HAP-1 (cell line): ENCODE measurements around the gene ALK.

ENCODE experiments used
- DNase-seq, 2 experiments: peaks; one replicate each; pipeline ENCODE4 v3.0.0-alpha.2; 2016 to 2020; ENCODE audit warnings: low spot score in 2 of 2
- H3K27me3 ChIP-seq: fragments of 250-450 bp; sonication (Bioruptor Pico); 2 replicates; pipeline ENCODE4 v1.5.1; 2020; ENCODE audit warnings: low read depth, mild to moderate bottlenecking, moderate library complexity
- H3K36me3 ChIP-seq: fragments of 250-450 bp; sonication (Bioruptor Pico); replicated peaks from 2 replicates; pipeline ENCODE4 v1.5.1; 2020; ENCODE audit warnings: mild to moderate bottlenecking
- H3K4me1 ChIP-seq: fragments of 250-450 bp; sonication (Bioruptor Pico); 2 replicates; pipeline ENCODE4 v1.5.1; 2020; ENCODE audit warnings: mild to moderate bottlenecking
- H3K4me3 ChIP-seq: fragments of 250-450 bp; sonication (Bioruptor Pico); 2 replicates; pipeline ENCODE4 v1.5.1; 2020; ENCODE audit warnings: mild to moderate bottlenecking, moderate library complexity
- H3K9me3 ChIP-seq: fragments of 250-450 bp; sonication (Bioruptor Pico); 2 replicates; pipeline ENCODE4 v1.5.1; 2020; ENCODE audit warnings: mild to moderate bottlenecking, moderate library complexity
- in situ Hi-C: fragments of 300-500 bp; cut with MboI; formaldehyde crosslinking; loops from 3 replicates; pipeline ENCODE4 v1.14.3; 2020; ENCODE audit warnings: low sequenced_read_pairs, inconsistent platforms, mixed read lengths

ALK gene

GRCh38 chr2:29223851-29224692 is 697.3 kb downstream of the ALK start:
- Histone ChIP-seq H3K4me3 (no peak overlapping the region), H3K9me3 (no peaks in the 10 kb centered on the region), H3K36me3 (no peaks in the 10 kb centered on the region), H3K27me3 (peaks cover 9% of the 10 kb centered on the region), H3K4me1 (no peaks in the 10 kb centered on the region)
- in situ Hi-C loops, result no loop called here
- DNase-seq, result no peak

GRCh38 chr2:29223257-29223656 is 698.1 kb downstream of the ALK start:
- Histone ChIP-seq H3K9me3 (no peaks in the 10 kb centered on the region), H3K36me3 (no peaks in the 10 kb centered on the region), H3K27me3 (peaks cover 6% of the 10 kb centered on the region), H3K4me3 (no peak overlapping the region), H3K4me1 (no peaks in the 10 kb centered on the region)
- no peak for DNase-seq
- in situ Hi-C loops, result no loop called here

GRCh38 chr2:29222381-29223179 is 698.8 kb downstream of the ALK start:
- Histone ChIP-seq H3K36me3 (no peaks in the 10 kb centered on the region), H3K4me3 (no peak overlapping the region), H3K4me1 (no peaks in the 10 kb centered on the region), H3K9me3 (no peaks in the 10 kb centered on the region), H3K27me3 (peaks cover 5% of the 10 kb centered on the region; the same call in 1 of the 2 replicates)
- DNase-seq, result no peak
- in situ Hi-C loops, result no loop called here

- no peaks in the 10 kb centered on the region for H3K4me1 ChIP-seq
- in situ Hi-C loops, result no loop called here
Measured at GRCh38 chr2:29220506-29221270, 700.7 kb downstream of the ALK start.

GRCh38 chr2:29219374-29219773 is 702.0 kb downstream of the ALK start:
- H3K4me3 ChIP-seq, result no peak overlapping the region
- no peak for DNase-seq
- H3K4me1 ChIP-seq, result peaks cover under 1% of the 10 kb centered on the region; the same call in 1 of the 2 replicates
- no peaks in the 10 kb centered on the region for H3K27me3 ChIP-seq
- no peaks in the 10 kb centered on the region for H3K36me3 ChIP-seq
- in situ Hi-C loops, result no loop called here
- no peaks in the 10 kb centered on the region for H3K9me3 ChIP-seq

More at GRCh38 chr2:29220506-29221270, 700.7 kb downstream of the ALK start:
- H3K36me3 ChIP-seq, result no peaks in the 10 kb centered on the region
- H3K4me3 ChIP-seq, result no peak overlapping the region
- no peak for DNase-seq
- H3K27me3 ChIP-seq, result no peaks in the 10 kb centered on the region
- no peaks in the 10 kb centered on the region for H3K9me3 ChIP-seq

GRCh38 chr2:29218550-29219125 is 702.7 kb downstream of the ALK start:
- Histone ChIP-seq H3K4me1 (peaks cover 5% of the 10 kb centered on the region), H3K36me3 (no peaks in the 10 kb centered on the region), H3K27me3 (no peaks in the 10 kb centered on the region), H3K9me3 (no peaks in the 10 kb centered on the region), H3K4me3 (no peak overlapping the region)
- in situ Hi-C loops, result no loop called here
- no peak for DNase-seq

- no peak overlapping the region for H3K4me3 ChIP-seq
- in situ Hi-C loops, result no loop called here
Measured at GRCh38 chr2:29218071-29218470, 703.3 kb downstream of the ALK start.

GRCh38 chr2:29216609-29216909 is 704.8 kb downstream of the ALK start:
- in situ Hi-C loops, result no loop called here
- no peaks in the 10 kb centered on the region; the same call in 1 of the 2 replicates for H3K27me3 ChIP-seq
- no peak for DNase-seq
- H3K36me3 ChIP-seq, result no peaks in the 10 kb centered on the region
- H3K4me3 ChIP-seq, result no peak overlapping the region
- H3K9me3 ChIP-seq, result no peaks in the 10 kb centered on the region
- H3K4me1 ChIP-seq, result peaks cover 5% of the 10 kb centered on the region

More at GRCh38 chr2:29218071-29218470, 703.3 kb downstream of the ALK start:
- no peaks in the 10 kb centered on the region for H3K36me3 ChIP-seq
- peaks cover 5% of the 10 kb centered on the region for H3K4me1 ChIP-seq
- H3K27me3 ChIP-seq, result no peaks in the 10 kb centered on the region
- DNase-seq, result no peak
- H3K9me3 ChIP-seq, result no peaks in the 10 kb centered on the region

- Histone ChIP-seq H3K27me3 (no peaks in the 10 kb centered on the region; the same call in 1 of the 2 replicates), H3K9me3 (no peaks in the 10 kb centered on the region), H3K4me1 (peaks cover 5% of the 10 kb centered on the region), H3K4me3 (no peak overlapping the region), H3K36me3 (no peaks in the 10 kb centered on the region)
- DNase-seq, result no peak
- in situ Hi-C loops, result no loop called here
Measured at GRCh38 chr2:29215739-29216608, 705.4 kb downstream of the ALK start.

GRCh38 chr2:29215073-29215472 is 706.3 kb downstream of the ALK start:
- H3K9me3 ChIP-seq, result no peaks in the 10 kb centered on the region
- H3K36me3 ChIP-seq, result no peaks in the 10 kb centered on the region
- peaks cover 5% of the 10 kb centered on the region for H3K4me1 ChIP-seq
- in situ Hi-C loops, result no loop called here
- H3K27me3 ChIP-seq, result no peaks in the 10 kb centered on the region; the same call in 1 of the 2 replicates
- no peak overlapping the region for H3K4me3 ChIP-seq
- DNase-seq, result no peak

GRCh38 chr2:29213888-29214291 is 707.5 kb downstream of the ALK start:
- Histone ChIP-seq H3K4me1 (peaks cover 5% of the 10 kb centered on the region), H3K4me3 (no peak overlapping the region), H3K9me3 (no peaks in the 10 kb centered on the region), H3K36me3 (no peaks in the 10 kb centered on the region), H3K27me3 (no peaks in the 10 kb centered on the region; the same call in 1 of the 2 replicates)
- DNase-seq, result no peak
- in situ Hi-C loops, result no loop called here

GRCh38 chr2:29212009-29212408 is 709.4 kb downstream of the ALK start:
- no peak overlapping the region for H3K4me3 ChIP-seq
- no peaks in the 10 kb centered on the region for H3K36me3 ChIP-seq

More at GRCh38 chr2:29212009-29212408, 709.4 kb downstream of the ALK start:
- Histone ChIP-seq H3K27me3 (no peaks in the 10 kb centered on the region; the same call in 1 of the 2 replicates), H3K9me3 (no peaks in the 10 kb centered on the region), H3K4me1 (peaks cover 5% of the 10 kb centered on the region)
- no peak for DNase-seq
- in situ Hi-C loops, result no loop called here
